ENCODE results near the gene TMEM150B. TPM values are rescaled to one million over a fixed set of nuclear protein-coding genes. Genes with fewer than 3 reads are reported as not detected.

Gene TMEM150B
- total and polyA plus RNA-seq, 2 donors (not counting 1 experiment from before 2014, with no cell fraction given): 1.4 TPM; not detected in 1

GRCh38 chr19:55316646-55317045 is 8.5 kb downstream of the TMEM150B start:
- peaks cover 1% of the 10 kb centered on the region for H3K27me3 Mint-ChIP-seq
- Histone ChIP-seq H2AFZ (ENCODE audit: insufficient read depth, low read depth, low read length, poor library complexity, severe bottlenecking) (no peak overlapping the region), H3K4me1 (ENCODE audit: control insufficient read depth in 2 of 2, insufficient read depth in 2 of 2, low read length in 2 of 2) (no peaks in the 10 kb centered on the region), H3K9ac (ENCODE audit: low read length) (no peak overlapping the region), H3K4me2 (replicated peaks; ENCODE audit: low read depth, low read length, poor library complexity, severe bottlenecking) (no peak overlapping the region), H3K27me3 (replicated peaks in 1 of 4; ENCODE audit: control extremely low read depth in 1 of 4, control insufficient read depth in 3 of 4, insufficient read depth in 4 of 4, low read length in 3 of 4) (peaks cover 0 to 4% (median 0%) of the 10 kb centered on the region in 4 experiments), H3K36me3 (replicated peaks in 1 of 2; ENCODE audit: control extremely low read depth in 1 of 2, control insufficient read depth in 1 of 2, extremely low read depth in 1 of 2, insufficient read depth in 2 of 2, low read length in 1 of 2) (no peaks in the 10 kb centered on the region), H3K9me3 (ENCODE audit: control extremely low read depth in 1 of 3, control insufficient read depth in 2 of 3, insufficient read depth in 1 of 3, low read length in 2 of 3) (no peaks in the 10 kb centered on the region), H3K79me2 (ENCODE audit: control insufficient read depth, insufficient read depth, low read length) (no peaks in the 10 kb centered on the region), H3K27ac (ENCODE audit: low read length in 2 of 2) (no peak overlapping the region), H3K4me3 (ENCODE audit: control extremely low read depth in 1 of 5, extremely low read depth in 1 of 5, insufficient read depth in 1 of 5, low read depth in 2 of 5, low read length in 4 of 5) (no peak overlapping the region), H4K20me1 (ENCODE audit: control insufficient read depth, insufficient read depth, low read length, poor library complexity, severe bottlenecking) (no peaks in the 10 kb centered on the region)
- ATAC-seq (ENCODE audit: low read depth) (no peak), DNase-seq (no peak)
- H3K4me1 Mint-ChIP-seq: no peaks in the 10 kb centered on the region
- no peaks in the 10 kb centered on the region for H3K9me3 Mint-ChIP-seq (ENCODE audit: insufficient read depth)
- no peak overlapping the region for H3K27ac Mint-ChIP-seq
- POLR2A ChIA-PET: no interaction called here
- CTCF ChIA-PET: no interaction called here
- H3K4me3 Mint-ChIP-seq: no peak overlapping the region
- TF ChIP-seq, protein P1, sequence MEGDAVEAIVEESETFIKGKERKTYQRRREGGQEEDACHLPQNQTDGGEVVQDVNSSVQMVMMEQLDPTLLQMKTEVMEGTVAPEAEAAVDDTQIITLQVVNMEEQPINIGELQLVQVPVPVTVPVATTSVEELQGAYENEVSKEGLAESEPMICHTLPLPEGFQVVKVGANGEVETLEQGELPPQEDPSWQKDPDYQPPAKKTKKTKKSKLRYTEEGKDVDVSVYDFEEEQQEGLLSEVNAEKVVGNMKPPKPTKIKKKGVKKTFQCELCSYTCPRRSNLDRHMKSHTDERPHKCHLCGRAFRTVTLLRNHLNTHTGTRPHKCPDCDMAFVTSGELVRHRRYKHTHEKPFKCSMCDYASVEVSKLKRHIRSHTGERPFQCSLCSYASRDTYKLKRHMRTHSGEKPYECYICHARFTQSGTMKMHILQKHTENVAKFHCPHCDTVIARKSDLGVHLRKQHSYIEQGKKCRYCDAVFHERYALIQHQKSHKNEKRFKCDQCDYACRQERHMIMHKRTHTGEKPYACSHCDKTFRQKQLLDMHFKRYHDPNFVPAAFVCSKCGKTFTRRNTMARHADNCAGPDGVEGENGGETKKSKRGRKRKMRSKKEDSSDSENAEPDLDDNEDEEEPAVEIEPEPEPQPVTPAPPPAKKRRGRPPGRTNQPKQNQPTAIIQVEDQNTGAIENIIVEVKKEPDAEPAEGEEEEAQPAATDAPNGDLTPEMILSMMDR (IDR thresholded peaks at IDR 0.05): no peak
- TF ChIP-seq EZH2 (IDR thresholded peaks at IDR 0.05; ENCODE audit: borderline replicate concordance, insufficient read depth, low read depth, low read length, poor library complexity, severe bottlenecking): no peak
- WGBS (ENCODE audit: insufficient coverage): 91% methylated on average over 7 of the region's 8 CpGs
- intact Hi-C loops (cut with micrococcal nuclease): no loop called here

DNA sequence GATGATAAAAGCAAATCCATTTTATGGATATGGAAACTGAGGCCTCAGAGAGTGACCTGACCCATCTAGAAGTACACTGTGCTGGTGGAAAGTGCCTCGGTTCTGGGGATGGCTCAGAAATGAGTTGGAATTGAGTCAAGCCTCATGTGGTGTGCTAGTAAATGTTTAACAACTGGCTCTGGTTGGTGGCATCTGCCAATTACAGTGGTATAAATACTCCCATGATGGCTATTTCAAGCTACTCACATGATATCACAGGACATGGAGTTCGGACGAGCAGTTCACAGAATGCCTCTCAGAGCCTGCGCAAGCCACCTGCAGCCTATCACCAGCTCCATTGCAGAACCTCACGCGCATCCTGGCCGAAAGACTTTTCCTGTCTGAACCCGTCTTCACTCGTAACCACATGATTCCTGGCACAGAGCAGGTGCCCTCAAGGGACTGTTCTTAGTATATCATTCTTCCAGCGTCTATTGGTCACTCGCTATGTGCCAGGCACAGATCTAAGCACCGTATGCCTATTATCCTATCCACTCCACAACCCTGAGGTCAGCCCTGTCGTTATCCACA is 9.1 kb downstream of the TMEM150B start:
- Histone ChIP-seq H3K36me3 (replicated peaks in 1 of 2; ENCODE audit: control extremely low read depth in 1 of 2, control insufficient read depth in 1 of 2, extremely low read depth in 1 of 2, insufficient read depth in 2 of 2, low read length in 1 of 2) (no peaks in the 10 kb centered on the region), H3K27me3 (replicated peaks in 1 of 4; ENCODE audit: control extremely low read depth in 1 of 4, control insufficient read depth in 3 of 4, insufficient read depth in 4 of 4, low read length in 3 of 4) (no peaks in the 10 kb centered on the region), H2AFZ (ENCODE audit: insufficient read depth, low read depth, low read length, poor library complexity, severe bottlenecking) (no peak overlapping the region), H3K79me2 (ENCODE audit: control insufficient read depth, insufficient read depth, low read length) (no peaks in the 10 kb centered on the region), H4K20me1 (ENCODE audit: control insufficient read depth, insufficient read depth, low read length, poor library complexity, severe bottlenecking) (no peaks in the 10 kb centered on the region), H3K9ac (ENCODE audit: low read length) (no peak overlapping the region), H3K4me2 (replicated peaks; ENCODE audit: low read depth, low read length, poor library complexity, severe bottlenecking) (no peak overlapping the region), H3K4me1 (ENCODE audit: control insufficient read depth in 2 of 2, insufficient read depth in 2 of 2, low read length in 2 of 2) (no peaks in the 10 kb centered on the region), H3K4me3 (ENCODE audit: control extremely low read depth in 1 of 5, extremely low read depth in 1 of 5, insufficient read depth in 1 of 5, low read depth in 2 of 5, low read length in 4 of 5) (no peak overlapping the region), H3K9me3 (ENCODE audit: control extremely low read depth in 1 of 3, control insufficient read depth in 2 of 3, insufficient read depth in 1 of 3, low read length in 2 of 3) (no peaks in the 10 kb centered on the region), H3K27ac (ENCODE audit: low read length in 2 of 2) (no peak overlapping the region)
- ChIA-PET CTCF (no interaction called here), POLR2A (no interaction called here)
- DNase-seq (no peak), ATAC-seq (ENCODE audit: low read depth) (no peak)
- no peak overlapping the region for H3K27ac Mint-ChIP-seq
- no peaks in the 10 kb centered on the region for H3K27me3 Mint-ChIP-seq
- no peak overlapping the region for H3K4me3 Mint-ChIP-seq
- intact Hi-C loops (cut with micrococcal nuclease): no loop called here
- 90% methylated on average over 13 of the region's 13 CpGs for whole genome bisulfite sequencing (ENCODE audit: insufficient coverage)
- H3K4me1 Mint-ChIP-seq: no peaks in the 10 kb centered on the region
- no peaks in the 10 kb centered on the region for H3K9me3 Mint-ChIP-seq (ENCODE audit: insufficient read depth)
- TF ChIP-seq EZH2 (IDR thresholded peaks at IDR 0.05; ENCODE audit: borderline replicate concordance, insufficient read depth, low read depth, low read length, poor library complexity, severe bottlenecking): no peak
- TF ChIP-seq, protein P1 (IDR thresholded peaks at IDR 0.05): no peak
